HG03439 (cell line): ENCODE measurements around the gene HSPA4L.

Experiments
- ATAC-seq: cut with Tn5 transposase; IDR thresholded peaks from one replicate; pipeline ENCODE4 v1.9.1; 2021; ENCODE audit warnings: mild to moderate bottlenecking, moderate library complexity; ENCODE audit not compliant: unreplicated experiment

HSPA4L gene

DNA sequence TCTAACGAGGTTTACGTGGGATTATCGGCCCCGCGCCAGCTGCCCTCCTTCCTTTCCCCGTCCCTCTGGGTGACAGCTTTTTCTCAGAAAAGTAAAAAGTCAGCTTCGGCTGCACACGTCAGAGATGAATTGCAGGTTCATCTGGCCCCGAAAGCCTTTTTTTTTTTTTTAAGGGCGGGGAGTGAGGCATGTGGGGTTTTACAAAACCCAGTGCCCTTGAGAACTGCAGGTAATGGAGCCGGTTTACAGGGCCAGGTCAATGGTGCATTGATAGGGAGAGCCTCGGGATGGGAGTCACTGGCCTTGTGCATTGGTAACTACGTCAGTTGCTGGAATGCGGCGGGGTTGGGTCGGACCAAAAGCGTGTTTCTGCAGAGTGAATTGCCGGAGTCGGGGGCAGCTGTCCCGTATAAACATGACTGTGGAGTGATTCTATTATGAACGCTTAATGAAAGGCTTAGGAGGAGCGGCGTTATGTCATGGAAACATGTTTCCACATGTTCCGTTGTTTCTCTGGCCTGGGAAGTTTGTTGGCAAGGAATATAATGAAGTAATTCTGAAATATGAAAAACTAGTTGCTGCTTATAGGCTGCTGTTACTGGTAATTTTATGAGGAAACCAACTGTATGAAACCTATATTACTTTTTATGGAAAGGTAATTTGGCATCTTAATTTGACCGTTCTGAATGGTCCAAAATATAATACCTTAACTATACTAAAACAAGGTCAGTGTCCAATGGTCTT lies 1.1 kb downstream of the HSPA4L start:
- ATAC-seq: no peak

DNA sequence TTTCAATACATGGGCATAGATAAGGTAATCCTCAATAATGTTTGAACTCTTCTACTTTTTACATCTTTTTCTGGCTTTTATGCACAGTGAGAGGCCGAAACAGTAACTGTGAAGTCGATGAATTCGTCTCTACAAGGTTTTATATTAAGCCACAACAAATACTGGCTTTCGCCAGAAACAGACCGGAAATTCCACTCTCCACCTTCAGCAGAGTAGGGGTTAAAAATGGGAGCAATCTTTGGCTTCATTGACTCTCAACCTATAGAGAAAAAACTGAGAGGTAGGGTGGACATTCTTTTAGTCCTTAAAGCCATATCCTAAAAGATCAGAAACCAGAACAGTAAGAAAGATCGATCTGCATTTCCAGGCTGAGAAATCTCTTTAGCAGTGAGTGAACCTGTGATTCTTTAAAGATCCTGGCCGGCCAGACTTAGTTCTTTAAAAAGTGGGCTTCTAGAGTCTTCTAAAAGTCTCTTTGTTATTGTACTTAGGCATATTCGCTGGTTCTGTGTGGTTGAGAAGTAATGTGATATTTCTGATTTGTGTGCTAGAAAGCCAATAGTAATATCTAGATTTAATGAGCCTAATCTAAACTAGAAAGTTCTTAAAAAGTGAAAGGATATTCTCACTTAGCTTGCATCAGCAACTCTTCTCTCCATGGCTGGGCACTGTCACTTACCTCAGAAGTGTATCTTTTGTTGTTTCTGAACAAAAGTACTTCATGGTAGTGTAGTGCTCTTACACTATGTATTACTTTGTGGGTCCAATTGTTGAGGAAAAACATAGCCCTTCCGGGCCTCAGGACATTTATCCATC lies 2.0 kb downstream of the HSPA4L start:
- no peak for ATAC-seq

- no peak for ATAC-seq
Observed at GRCh38 chr4:127788517-127788916, 6.4 kb downstream of the HSPA4L start.

GRCh38 chr4:127791391-127791790 lies 9.3 kb downstream of the HSPA4L start:
- no peak for ATAC-seq

DNA sequence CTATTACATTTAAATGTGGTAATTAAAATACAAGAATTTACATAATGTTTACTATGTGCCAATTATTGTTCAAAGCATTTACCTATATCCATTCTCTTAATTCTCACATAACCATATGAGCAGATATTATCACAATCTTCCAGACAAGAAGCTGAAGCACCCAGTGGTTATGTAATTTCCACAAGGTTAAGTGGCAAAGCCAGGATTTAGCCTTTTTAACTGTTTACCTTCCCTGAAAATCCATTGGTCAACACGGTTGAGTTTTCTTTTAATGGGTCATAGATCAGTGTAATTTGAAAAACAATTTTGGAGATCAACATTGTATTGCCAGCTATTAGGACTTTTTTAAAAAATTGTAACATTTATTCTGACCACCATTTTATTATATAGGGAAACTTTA lies 11.4 kb downstream of the HSPA4L start:
- ATAC-seq: no peak

GRCh38 chr4:127799711-127800110 lies 17.6 kb downstream of the HSPA4L start:
- no peak for ATAC-seq

GRCh38 chr4:127809173-127809800 lies 27.2 kb downstream of the HSPA4L start:
- no peak for ATAC-seq

- no peak for ATAC-seq
Observed at GRCh38 chr4:127810551-127810950, 28.4 kb downstream of the HSPA4L start.

DNA sequence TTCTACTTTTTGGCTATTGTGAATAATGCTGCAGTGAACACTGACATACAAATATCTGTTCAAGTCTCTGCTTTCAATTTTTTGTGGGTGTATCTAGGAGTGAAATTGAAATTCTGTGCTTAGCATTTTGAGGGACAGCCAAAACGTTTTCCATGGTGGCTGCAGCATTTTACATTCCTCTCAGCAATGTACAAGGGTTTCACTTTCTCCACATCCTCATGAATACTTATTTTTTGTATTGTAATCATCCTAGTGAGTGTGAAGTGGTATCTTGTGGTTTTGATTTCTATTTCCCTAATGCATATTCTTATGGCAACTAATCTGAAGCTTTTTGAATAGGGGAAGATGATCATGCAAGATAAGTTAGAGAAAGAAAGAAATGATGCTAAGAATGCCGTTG lies 40.3 kb downstream of the HSPA4L start:
- ATAC-seq: no peak

DNA sequence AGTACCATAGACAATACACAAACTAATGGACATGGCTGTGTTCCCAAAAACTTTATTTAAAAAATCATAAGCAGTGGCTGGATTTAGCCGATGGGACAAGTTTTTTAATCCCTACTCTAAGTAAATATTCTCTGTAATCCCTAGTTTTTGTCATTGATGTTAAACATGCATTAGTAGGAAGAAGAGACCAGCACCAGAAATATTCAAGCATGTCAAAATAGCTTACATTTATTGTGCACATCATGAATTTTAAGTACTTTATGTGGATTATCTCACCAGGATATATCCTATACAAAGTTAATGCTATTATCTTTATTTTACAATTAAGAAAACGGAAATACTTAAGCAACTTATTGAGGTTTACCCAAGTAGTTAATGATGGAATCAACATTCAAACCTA lies 46.0 kb downstream of the HSPA4L start:
- ATAC-seq: no peak

DNA sequence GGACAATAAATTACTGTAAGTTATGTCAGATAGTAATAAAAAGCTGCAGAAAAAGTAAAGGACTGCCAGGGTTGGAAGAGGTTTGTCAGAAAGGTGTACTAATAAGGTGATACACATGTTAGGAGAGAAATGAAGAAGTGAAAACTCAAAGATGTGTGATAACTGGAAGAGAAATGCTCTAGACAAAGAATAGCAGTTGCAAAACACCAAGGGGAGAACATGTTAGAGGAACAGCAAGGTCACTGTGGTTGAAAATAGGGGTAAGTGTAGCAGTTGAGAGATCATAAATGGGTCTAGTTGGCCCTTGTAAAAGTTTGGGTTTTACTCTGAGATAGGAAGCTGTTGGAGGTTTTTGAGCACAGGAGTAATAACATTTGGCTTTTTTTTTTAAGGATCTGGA lies 46.9 kb downstream of the HSPA4L start:
- peak; percentile 73 for ATAC-seq

GRCh38 chr4:127832585-127832984 lies 50.5 kb downstream of the HSPA4L start:
- peak; percentile 49 for ATAC-seq

DNA sequence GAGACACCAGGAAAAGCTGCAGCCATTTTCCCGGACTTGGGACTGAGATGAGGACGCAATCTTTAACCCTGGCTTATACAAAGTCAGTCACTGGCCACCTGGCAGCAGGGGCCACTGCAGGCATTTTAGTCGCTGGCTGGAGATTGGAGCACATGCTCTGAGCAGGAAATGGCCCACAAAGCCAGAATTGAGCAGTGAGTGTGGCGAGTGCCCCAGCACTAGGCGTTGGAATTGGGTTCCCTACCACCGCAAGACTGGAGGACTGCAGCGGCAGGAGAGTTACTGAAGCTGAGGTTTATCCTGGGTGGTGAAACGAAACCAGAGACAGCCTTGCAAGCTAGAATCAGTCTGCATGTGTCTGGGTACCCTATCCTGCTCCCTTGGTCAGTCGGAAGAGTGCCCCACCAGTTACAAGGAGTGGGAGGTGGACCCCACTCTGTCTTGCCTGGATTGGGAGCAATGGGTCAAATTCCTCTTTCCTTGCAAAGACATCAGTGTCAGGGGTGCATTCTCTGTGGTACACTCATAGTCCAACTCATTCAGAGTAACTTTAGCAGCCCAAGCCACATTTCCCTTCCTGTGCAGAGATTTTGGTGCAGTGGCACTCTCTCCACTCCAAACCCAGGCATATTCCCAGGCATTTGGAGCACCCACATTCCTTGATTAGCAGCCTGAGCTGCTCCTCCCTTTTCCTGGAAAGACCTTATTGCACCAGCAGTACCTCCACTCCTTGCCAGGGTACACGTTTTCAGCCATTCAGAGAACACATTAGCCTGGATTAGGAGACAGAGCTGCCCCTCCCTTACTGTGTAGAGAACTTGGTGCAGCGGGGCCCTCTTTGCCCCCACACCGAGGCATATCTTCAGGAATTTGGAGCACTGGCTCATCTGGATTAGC lies 61.8 kb downstream of the HSPA4L start:
- no peak for ATAC-seq

- ATAC-seq: no peak
Observed at GRCh38 chr4:127844601-127845116, 62.5 kb downstream of the HSPA4L start.

DNA sequence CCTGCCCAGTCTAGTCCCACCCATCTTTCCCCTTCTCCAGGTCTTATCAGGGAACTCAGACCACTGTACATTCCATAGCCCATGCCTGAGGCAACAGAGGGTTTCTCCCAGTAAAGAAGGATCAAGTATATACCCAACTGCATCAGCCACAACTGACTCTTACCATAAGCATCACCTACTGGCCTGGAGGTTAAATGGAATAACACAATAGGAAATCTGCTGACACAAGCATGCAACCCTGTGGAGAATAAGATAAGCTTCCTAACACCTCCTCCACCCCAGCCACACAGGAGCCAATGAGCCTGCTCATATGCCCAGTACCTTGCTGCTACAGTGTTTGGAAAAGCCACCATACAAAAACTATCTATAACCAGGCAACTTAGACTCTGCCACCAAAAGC lies 63.9 kb downstream of the HSPA4L start:
- ATAC-seq: no peak

DNA sequence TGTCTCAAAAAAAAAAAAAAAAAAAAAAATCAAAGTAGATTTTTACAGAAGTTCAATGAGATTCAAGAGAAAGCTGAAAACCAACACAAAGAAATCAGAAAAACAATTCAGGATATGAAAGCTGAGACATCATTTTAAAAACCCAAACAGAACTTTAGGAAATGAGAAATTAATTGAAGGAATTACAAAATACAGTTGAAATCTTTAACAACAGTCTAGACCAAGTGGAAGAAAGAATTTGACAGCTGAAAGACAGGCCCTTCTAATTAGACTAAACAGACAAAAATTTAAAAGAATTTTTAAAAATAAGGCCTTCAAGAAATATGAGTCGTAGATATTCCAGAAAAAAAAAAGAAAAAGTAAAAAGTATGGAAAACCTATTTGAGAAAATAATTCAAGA lies 64.6 kb downstream of the HSPA4L start:
- ATAC-seq: no peak

DNA sequence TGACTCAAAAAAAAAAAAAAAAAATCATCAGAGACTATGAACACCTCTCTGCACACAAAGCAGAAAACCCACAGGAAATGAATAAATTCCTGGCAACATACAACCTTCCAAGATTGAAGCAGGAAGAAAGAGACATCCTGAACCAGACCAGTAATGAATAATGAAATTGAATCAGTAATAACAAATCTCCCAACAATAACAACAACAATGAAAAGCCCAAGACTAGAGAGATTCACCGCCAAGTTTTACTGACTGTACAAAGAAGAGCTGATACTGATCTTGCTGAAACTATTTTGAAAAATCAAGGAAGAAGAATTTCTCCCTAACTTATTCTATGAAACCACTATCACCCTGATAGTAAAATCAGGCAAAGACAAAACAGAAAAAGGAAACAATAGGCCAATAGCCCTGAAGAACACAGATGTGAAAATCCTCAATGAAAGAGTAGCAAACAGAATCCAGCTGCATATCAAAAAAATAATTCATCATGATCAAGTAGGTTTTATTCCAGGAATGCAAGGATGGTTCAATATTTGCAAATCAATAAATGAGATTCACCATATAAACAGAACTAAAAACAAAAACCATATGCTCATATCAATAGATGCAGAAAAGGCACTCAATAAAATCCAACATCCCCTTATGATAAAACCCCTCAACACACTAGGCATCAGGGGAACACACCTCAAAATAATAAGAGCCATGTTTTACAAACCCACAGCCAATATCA lies 67.5 kb downstream of the HSPA4L start:
- ATAC-seq: no peak

GRCh38 chr4:127852661-127853060 lies 70.5 kb downstream of the HSPA4L start:
- ATAC-seq: no peak

DNA sequence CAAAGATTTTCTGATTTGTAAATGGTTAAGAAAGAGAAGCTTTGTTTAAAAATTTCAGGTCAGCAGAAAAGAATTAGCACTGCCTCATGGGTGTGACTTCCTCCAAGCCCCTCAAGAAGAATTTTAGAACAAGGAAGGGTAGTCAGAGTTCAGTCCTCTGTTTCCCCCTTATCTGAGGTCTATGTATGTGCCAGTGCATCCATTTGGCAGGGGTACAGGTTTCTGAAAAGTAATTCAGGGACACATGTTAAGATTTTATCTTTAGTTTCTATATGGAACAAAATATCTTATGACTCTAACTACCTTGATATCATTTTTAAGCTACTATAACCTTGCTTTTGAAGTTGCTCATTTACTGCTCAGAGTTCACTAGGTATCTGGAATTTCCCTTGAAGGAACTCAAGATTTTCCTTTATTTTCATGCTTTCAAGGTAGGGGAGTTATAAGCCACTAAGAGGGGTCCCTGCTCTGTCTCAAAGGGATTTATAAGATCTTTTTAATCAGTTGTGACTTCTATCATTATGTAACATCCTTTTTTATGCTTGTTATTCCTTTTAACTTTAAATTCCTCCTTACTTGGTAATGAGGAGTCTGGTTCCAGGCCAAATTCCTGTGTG lies 74.2 kb downstream of the HSPA4L start:
- ATAC-seq: no peak
